Mammary epithelial cell (primary cell): ENCODE results near the gene MUC4.

Source experiments
- CTCF ChIP-seq, 2 donors: IDR thresholded peaks in 1 of 2; conservative IDR thresholded peaks in 1 of 2; 2 replicates each; pipeline ENCODE4 v1.5.1; 2011 to 2012; ENCODE audit warnings: inconsistent platforms in 2 of 2, low read length in 2 of 2, mild to moderate bottlenecking in 2 of 2, control low read depth in 1 of 2, low read depth in 1 of 2; ENCODE audit not compliant: insufficient read depth in 1 of 2; ENCODE audit errors: extremely low read depth in 1 of 2
- EZH2 ChIP-seq: IDR thresholded peaks from 2 replicates; pipeline ENCODE4 v1.6.1; 2012; ENCODE audit warnings: low read length, inconsistent platforms, borderline replicate concordance

- TF ChIP-seq EZH2: no peak
- TF ChIP-seq CTCF (conservative IDR thresholded peaks at IDR 0.05 in 1 of 2, IDR thresholded peaks at IDR 0.05 in 1 of 2; ENCODE audit: extremely low read depth in 1 of 2, insufficient read depth in 1 of 2, low read depth in 1 of 2, low read length in 2 of 2): no peak
These were observed 56.8 kb downstream of the MUC4 start for GRCh38 chr3:195754906-195755305.
